ENCODE measurements around the gene EDN2.
A peak's percentile ranks its signal among the peaks of the same experiment; 100 is the strongest.

Gene EDN2

DNA sequence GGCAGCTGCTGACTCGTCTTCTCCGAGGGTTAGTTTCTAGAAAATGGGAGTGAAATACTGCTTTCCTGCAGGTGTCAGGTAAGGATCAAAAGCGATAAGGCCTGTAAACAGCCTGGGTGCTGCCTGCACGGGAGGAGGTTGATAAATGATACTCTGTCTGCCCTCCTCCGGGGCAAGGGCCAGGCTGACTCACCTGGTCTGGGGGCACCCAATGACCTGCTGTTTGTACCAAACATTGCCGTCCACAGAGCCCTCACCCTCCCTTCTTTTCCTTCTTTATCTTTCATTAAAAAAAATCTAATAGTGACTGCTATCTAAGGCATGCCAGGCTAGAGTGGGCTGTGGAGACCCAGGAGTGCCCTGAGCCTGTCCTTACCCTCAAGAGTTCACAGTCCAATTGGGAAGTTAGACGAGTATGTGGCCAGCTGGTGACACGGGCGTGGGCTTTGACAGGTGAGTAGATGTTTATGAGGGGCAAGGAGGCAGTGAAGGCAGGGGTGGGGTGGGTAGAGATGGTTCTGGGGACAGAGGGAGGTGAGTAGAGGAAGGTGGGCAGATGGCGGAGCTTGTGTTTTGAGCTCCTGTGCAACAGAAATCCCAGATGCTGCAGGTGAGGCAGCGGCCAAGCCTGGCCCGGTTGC lies 16.2 kb downstream of the EDN2 start:
- Histone ChIP-seq H2BK12ac (ENCODE audit: low read length) (no peak overlapping the region), H2BK5ac (ENCODE audit: low read length) (no peak overlapping the region), H2AK5ac (ENCODE audit: low read depth, low read length) (no peak overlapping the region), H3K23ac (ENCODE audit: low read depth, low read length, poor library complexity) (no peak overlapping the region), H2AFZ (ENCODE audit: low read length) (no peak overlapping the region), H3K14ac (ENCODE audit: low read length) (no peak overlapping the region), H3K4me3 (ENCODE audit: low read length in 2 of 2) (no peak overlapping the region), H3K36me3 (replicated peaks in 1 of 2; ENCODE audit: control insufficient read depth in 2 of 2, insufficient read depth in 2 of 2, low read length in 2 of 2) (no peaks in the 10 kb centered on the region), H3K9me3 (replicated peaks in 1 of 2; ENCODE audit: control insufficient read depth in 2 of 2, insufficient read depth in 1 of 2, low read depth in 1 of 2, low read length in 2 of 2) (no peaks in the 10 kb centered on the region), H3K79me1 (ENCODE audit: low read depth, low read length) (no peaks in the 10 kb centered on the region), H3K27ac (replicated peaks; ENCODE audit: low read length) (no peak overlapping the region), H3K9ac (ENCODE audit: low read depth, low read length, poor library complexity) (no peak overlapping the region), H2BK15ac (ENCODE audit: low read length) (no peak overlapping the region), H3K4me2 (ENCODE audit: insufficient read depth, low read length, poor library complexity, severe bottlenecking) (no peak overlapping the region), H4K8ac (ENCODE audit: low read depth, low read length) (no peak overlapping the region), H3K4me1 (ENCODE audit: control insufficient read depth in 2 of 2, insufficient read depth in 1 of 2, low read depth in 1 of 2, low read length in 2 of 2) (no peaks in the 10 kb centered on the region), H4K91ac (ENCODE audit: low read depth, low read length, poor library complexity) (no peak overlapping the region), H2BK120ac (ENCODE audit: low read depth, low read length) (no peak overlapping the region), H3K27me3 (ENCODE audit: control insufficient read depth in 3 of 3, insufficient read depth in 3 of 3, low read depth in 1 of 3, low read length in 3 of 3) (peaks cover 0 to 13% (median 0%) of the 10 kb centered on the region in 3 experiments), H3K4ac (ENCODE audit: low read length) (no peak overlapping the region), H3K18ac (ENCODE audit: low read length) (peak overlapping the region; percentile 50)
- no CpG with 5 or more reads among the region's 12 CpGs for WGBS, 2 donors (ENCODE audit: extremely low coverage in 2 of 2, insufficient read length in 2 of 2, insufficient replicate concordance in 1 of 2)
- DNase-seq (ENCODE audit: low spot score), result no peak

DNA sequence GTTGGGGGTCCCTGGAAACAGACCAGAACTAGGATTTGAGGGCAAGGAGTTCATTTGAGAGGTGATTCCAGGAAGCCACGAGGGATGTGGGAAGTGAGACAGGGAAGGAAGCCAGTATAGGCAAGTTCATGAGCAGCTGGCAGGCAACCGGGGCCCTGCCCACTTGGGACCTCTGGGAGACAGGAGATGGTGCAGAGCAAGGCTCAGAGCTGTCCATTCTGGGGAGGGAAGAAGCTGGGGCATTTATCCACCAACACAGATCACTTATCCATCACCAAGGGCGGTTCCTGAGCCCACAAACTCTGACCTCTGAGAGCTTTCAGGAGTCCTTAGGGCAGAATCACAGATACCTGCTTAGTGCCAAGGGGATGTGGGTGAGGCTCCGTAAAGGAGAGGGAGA lies 16.8 kb downstream of the EDN2 start:
- Histone ChIP-seq H2BK12ac (ENCODE audit: low read length) (no peak overlapping the region), H3K14ac (ENCODE audit: low read length) (peak overlapping the region; percentile 31), H3K18ac (ENCODE audit: low read length) (peak overlapping the region; percentile 9), H2BK5ac (ENCODE audit: low read length) (no peak overlapping the region), H2AFZ (ENCODE audit: low read length) (no peak overlapping the region), H2BK15ac (ENCODE audit: low read length) (peak overlapping the region; percentile 27), H3K4ac (ENCODE audit: low read length) (no peak overlapping the region), H3K79me1 (ENCODE audit: low read depth, low read length) (no peaks in the 10 kb centered on the region), H3K4me2 (ENCODE audit: insufficient read depth, low read length, poor library complexity, severe bottlenecking) (no peak overlapping the region), H3K9ac (ENCODE audit: low read depth, low read length, poor library complexity) (no peak overlapping the region), H3K27me3 (ENCODE audit: control insufficient read depth in 3 of 3, insufficient read depth in 3 of 3, low read depth in 1 of 3, low read length in 3 of 3) (peaks cover 0 to 13% (median 0%) of the 10 kb centered on the region in 3 experiments), H2BK120ac (ENCODE audit: low read depth, low read length) (peak overlapping the region; percentile 13), H3K36me3 (replicated peaks in 1 of 2; ENCODE audit: control insufficient read depth in 2 of 2, insufficient read depth in 2 of 2, low read length in 2 of 2) (no peaks in the 10 kb centered on the region), H3K27ac (replicated peaks; ENCODE audit: low read length) (no peak overlapping the region), H4K91ac (ENCODE audit: low read depth, low read length, poor library complexity) (no peak overlapping the region), H3K4me1 (ENCODE audit: control insufficient read depth in 2 of 2, insufficient read depth in 1 of 2, low read depth in 1 of 2, low read length in 2 of 2) (no peaks in the 10 kb centered on the region), H4K8ac (ENCODE audit: low read depth, low read length) (no peak overlapping the region), H3K23ac (ENCODE audit: low read depth, low read length, poor library complexity) (no peak overlapping the region), H2AK5ac (ENCODE audit: low read depth, low read length) (no peak overlapping the region), H3K4me3 (ENCODE audit: low read length in 2 of 2) (no peak overlapping the region), H3K9me3 (replicated peaks in 1 of 2; ENCODE audit: control insufficient read depth in 2 of 2, insufficient read depth in 1 of 2, low read depth in 1 of 2, low read length in 2 of 2) (no peaks in the 10 kb centered on the region)
- no CpG with 5 or more reads among the region's 4 CpGs for WGBS, 2 donors (ENCODE audit: extremely low coverage in 2 of 2, insufficient read length in 2 of 2, insufficient replicate concordance in 1 of 2)
- no peak for DNase-seq (ENCODE audit: low spot score)

DNA sequence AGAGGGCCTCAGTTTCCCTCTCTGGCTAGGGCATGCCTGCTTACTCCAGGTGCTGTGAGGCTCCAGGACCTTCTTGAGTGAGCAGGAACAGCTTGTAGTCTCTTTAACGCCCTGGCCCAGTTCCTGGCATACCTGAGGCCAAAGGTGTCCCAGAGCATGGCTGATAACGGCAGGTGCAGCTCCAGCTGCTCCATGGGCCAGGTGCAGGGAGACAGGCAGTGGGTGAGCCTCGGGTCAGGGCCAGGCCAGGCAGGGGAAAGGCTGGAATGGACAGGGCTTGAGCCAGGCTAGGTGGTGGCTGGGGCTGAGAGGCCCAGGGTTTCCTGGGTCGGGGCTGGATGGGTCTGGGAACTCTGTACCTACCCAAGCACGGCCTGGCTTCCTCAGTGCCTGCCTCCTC lies 18.3 kb downstream of the EDN2 start:
- Histone ChIP-seq H4K8ac (ENCODE audit: low read depth, low read length) (no peak overlapping the region), H2BK12ac (ENCODE audit: low read length) (no peak overlapping the region), H3K4me2 (ENCODE audit: insufficient read depth, low read length, poor library complexity, severe bottlenecking) (no peak overlapping the region), H3K4me1 (ENCODE audit: control insufficient read depth in 2 of 2, insufficient read depth in 1 of 2, low read depth in 1 of 2, low read length in 2 of 2) (no peaks in the 10 kb centered on the region), H2AK5ac (ENCODE audit: low read depth, low read length) (peak overlapping the region; percentile 36), H3K4me3 (ENCODE audit: low read length in 2 of 2) (peak overlapping the region in 1 of 2 donors; percentile 30), H3K14ac (ENCODE audit: low read length) (peak overlapping the region; percentile 43), H4K91ac (ENCODE audit: low read depth, low read length, poor library complexity) (no peak overlapping the region), H2BK15ac (ENCODE audit: low read length) (no peak overlapping the region), H3K27ac (replicated peaks; ENCODE audit: low read length) (no peak overlapping the region), H2BK120ac (ENCODE audit: low read depth, low read length) (no peak overlapping the region), H2AFZ (ENCODE audit: low read length) (no peak overlapping the region), H3K18ac (ENCODE audit: low read length) (peak overlapping the region; percentile 40), H3K9ac (ENCODE audit: low read depth, low read length, poor library complexity) (peak overlapping the region; percentile 7), H3K4ac (ENCODE audit: low read length) (no peak overlapping the region), H3K36me3 (replicated peaks in 1 of 2; ENCODE audit: control insufficient read depth in 2 of 2, insufficient read depth in 2 of 2, low read length in 2 of 2) (no peaks in the 10 kb centered on the region), H3K23ac (ENCODE audit: low read depth, low read length, poor library complexity) (no peak overlapping the region), H3K79me1 (ENCODE audit: low read depth, low read length) (no peaks in the 10 kb centered on the region), H3K27me3 (ENCODE audit: control insufficient read depth in 3 of 3, insufficient read depth in 3 of 3, low read depth in 1 of 3, low read length in 3 of 3) (peaks cover 0 to 13% (median 0%) of the 10 kb centered on the region in 3 experiments), H2BK5ac (ENCODE audit: low read length) (no peak overlapping the region), H3K9me3 (replicated peaks in 1 of 2; ENCODE audit: control insufficient read depth in 2 of 2, insufficient read depth in 1 of 2, low read depth in 1 of 2, low read length in 2 of 2) (no peaks in the 10 kb centered on the region)
- no CpG with 5 or more reads among the region's 5 CpGs for WGBS, 2 donors (ENCODE audit: extremely low coverage in 2 of 2, insufficient read length in 2 of 2, insufficient replicate concordance in 1 of 2)
- DNase-seq (ENCODE audit: low spot score), result no peak

GRCh38 chr1:41465741-41466140 lies 18.7 kb downstream of the EDN2 start:
- Histone ChIP-seq H2BK120ac (ENCODE audit: low read depth, low read length) (no peak overlapping the region), H4K91ac (ENCODE audit: low read depth, low read length, poor library complexity) (no peak overlapping the region), H3K4me1 (ENCODE audit: control insufficient read depth in 2 of 2, insufficient read depth in 1 of 2, low read depth in 1 of 2, low read length in 2 of 2) (no peaks in the 10 kb centered on the region), H3K4ac (ENCODE audit: low read length) (no peak overlapping the region), H2BK12ac (ENCODE audit: low read length) (no peak overlapping the region), H3K23ac (ENCODE audit: low read depth, low read length, poor library complexity) (no peak overlapping the region), H3K18ac (ENCODE audit: low read length) (no peak overlapping the region), H3K79me1 (ENCODE audit: low read depth, low read length) (no peaks in the 10 kb centered on the region), H3K27me3 (ENCODE audit: control insufficient read depth in 3 of 3, insufficient read depth in 3 of 3, low read depth in 1 of 3, low read length in 3 of 3) (peaks cover 0 to 13% (median 0%) of the 10 kb centered on the region in 3 experiments), H2AFZ (ENCODE audit: low read length) (no peak overlapping the region), H3K36me3 (replicated peaks in 1 of 2; ENCODE audit: control insufficient read depth in 2 of 2, insufficient read depth in 2 of 2, low read length in 2 of 2) (no peaks in the 10 kb centered on the region), H3K9ac (ENCODE audit: low read depth, low read length, poor library complexity) (no peak overlapping the region), H2BK5ac (ENCODE audit: low read length) (no peak overlapping the region), H3K27ac (replicated peaks; ENCODE audit: low read length) (no peak overlapping the region), H4K8ac (ENCODE audit: low read depth, low read length) (no peak overlapping the region), H3K14ac (ENCODE audit: low read length) (no peak overlapping the region), H2AK5ac (ENCODE audit: low read depth, low read length) (no peak overlapping the region), H2BK15ac (ENCODE audit: low read length) (no peak overlapping the region), H3K4me3 (ENCODE audit: low read length in 2 of 2) (peak overlapping the region in 1 of 2 donors; percentile 30), H3K9me3 (replicated peaks in 1 of 2; ENCODE audit: control insufficient read depth in 2 of 2, insufficient read depth in 1 of 2, low read depth in 1 of 2, low read length in 2 of 2) (no peaks in the 10 kb centered on the region), H3K4me2 (ENCODE audit: insufficient read depth, low read length, poor library complexity, severe bottlenecking) (no peak overlapping the region)
- WGBS, 2 donors (ENCODE audit: extremely low coverage in 2 of 2, insufficient read length in 2 of 2, insufficient replicate concordance in 1 of 2), result no CpG with 5 or more reads among the region's 1 CpG
- DNase-seq (ENCODE audit: low spot score), result no peak
